Measurements from ENCODE around the gene ADSS1.

ADSS1 gene

DNA sequence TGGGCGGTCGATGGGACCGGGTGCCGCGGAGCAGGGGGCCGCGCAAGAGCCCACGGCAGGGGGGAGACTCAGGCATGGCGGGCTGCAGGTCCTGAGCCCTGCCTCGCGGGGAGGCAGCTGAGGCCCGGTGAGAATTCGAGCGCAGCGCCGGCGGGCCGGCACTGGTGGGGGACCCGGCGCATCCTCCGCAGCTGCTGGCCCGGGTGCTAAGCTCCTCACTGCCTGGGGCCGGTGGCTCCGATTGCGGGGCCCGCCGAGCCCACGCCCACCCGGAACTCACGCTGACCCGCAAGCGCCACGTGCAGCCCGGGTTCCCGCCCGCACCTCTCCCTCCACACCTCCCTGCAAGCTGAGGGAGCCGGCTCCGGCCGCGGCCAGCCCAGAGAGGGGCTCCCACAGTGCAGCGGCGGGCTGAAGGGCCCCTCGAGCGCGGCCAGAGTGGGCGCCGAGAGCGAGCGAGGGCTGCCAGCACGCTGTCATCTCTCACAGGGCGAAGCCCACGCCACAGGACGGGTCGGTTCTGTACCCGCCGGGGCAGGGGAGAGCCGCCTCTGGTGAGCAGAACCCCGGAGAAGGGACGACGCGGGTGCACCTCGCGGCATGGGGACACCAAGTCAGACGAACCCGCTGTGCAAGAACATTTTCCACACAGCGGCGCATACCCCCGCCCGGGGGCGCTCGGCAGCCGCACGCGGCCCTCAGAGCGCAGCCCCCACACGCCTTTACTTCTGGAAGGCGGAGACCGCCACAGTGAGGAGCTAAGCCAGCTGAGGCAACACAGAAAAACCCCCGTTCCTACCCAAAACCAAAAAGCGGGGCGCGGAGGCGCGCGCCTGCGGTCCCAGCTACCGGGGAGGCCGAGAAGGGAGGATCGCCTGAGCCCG, 27.8 kb downstream of the ADSS1 start:
- peak in 1 of 2 donors; percentile 13 for DNase-seq

DNA sequence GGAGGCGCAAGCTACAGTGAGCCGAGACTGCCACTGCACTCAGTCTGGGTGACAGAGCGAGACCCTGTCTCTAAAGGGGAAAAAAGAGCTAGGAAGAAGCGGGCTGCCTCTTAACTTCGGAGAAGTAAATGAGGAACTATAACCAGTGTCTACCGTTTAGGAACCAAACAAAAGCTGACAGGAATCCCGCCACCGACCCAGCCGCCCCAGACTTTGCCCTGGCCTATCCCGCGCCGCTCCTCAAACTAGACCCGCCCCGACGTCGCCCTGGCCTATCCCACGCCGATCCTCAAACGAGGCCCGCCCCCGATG, 28.4 kb downstream of the ADSS1 start:
- DNase-seq: no peak

DNA sequence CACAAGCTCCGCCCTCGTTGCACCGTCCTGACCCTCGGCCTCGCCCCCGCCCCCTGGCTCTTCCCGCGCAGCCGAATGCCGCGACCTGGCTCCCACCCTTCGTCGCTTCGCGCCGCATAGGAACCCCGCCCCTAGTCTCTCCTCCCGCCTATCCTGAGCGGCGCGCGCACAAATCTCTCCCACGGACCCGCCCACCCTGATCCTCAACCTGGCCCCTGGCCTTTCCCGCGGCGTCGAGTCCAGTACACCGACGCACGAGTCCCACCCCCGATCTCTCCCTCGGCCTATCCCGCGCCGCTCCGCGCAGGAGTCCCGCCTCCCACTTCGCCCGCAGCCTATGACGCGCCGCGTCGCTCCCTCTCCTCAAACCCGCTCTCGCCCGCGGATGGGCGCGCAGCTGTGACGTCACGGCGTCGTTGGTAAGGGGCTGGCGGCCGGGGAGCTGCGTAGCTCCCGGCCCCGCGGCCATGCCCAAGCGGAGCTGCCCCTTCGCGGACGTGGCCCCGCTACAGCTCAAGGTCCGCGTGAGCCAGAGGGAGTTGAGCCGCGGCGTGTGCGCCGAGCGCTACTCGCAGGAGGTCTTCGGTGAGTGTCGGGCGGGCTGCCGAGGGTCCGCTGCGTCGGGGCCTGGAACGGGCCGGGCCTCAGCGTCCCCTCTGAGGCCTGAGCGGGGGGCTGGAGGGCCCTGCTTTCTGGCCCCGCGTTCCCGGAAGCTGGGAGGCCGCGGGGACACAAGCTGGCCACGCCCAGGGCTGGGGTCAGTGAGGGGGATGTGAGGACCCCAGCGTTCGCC, 28.9 kb downstream of the ADSS1 start, which contains the start of gene SIVA1:
TSS of gene SIVA1 (plus strand) at position 413 of the 793 bp plus-strand sequence. CDS start at position 468, 55 bp downstream.
- peak; percentile 99 to 100 for DNase-seq

DNA sequence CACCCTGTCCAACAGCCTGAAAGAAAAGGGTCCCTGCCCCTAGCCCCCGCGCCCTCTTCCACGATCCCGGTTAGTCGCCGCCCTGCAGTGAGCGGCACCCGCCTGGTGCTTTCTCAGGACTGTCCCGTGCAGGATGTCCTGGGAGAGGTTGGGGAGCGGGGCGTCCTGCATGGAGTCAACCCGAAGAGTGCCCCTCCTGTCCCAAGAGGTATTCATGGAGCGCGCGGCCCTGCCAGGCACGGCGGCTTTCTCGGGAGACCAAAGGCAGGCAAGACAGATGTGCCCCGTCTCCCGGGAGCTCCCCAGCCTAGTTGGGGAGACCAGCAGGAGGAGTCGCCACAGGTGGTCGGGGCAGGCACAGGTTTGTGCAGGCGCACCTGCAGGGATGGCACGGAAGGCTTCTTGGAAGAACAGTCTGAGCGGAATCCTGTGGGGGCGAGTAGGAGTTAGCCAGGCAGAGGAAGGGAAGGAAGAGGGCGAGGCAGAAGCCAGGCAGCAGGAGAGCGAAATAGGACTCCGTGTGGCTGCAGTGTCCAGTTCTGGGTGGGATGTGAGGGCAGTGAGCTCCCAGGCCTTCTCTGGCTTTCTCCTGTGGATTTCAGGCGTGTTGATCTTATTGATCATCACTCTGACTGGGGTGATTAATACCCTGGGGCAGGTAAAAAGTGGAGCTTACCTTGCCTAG, 29.6 kb downstream of the ADSS1 start:
- DNase-seq: no peak

DNA sequence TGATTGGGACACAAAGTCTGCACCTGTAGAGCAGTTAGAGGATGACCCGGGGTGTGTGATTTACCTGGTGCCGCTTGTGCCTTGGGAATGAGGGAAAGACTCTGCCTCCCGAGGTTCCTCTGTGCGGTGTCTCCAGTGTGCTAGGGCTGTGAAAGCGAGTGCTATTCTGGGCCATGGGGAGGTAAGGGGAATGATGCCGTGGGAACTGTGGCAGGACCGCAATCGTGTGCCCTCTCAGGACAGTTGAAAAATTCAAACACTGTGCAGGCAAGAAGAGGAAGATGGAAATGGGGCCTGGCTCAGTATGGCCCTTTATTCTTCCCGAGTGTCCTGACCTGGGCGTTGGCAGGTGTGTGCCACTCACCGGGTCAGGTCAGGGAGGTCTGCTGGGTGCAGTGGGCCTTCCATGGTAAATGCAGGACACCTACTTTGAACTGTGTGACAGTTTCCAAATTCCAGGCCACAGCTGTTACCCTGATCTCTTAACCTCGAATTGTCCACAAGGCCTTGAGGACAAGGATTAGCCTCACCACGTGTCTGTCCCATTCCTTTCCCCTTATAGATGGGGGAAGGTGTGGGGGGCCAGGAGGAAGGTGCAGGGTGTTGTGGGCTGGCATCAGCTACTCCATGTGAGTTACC, 30.3 kb downstream of the ADSS1 start:
- DNase-seq: no peak

DNA sequence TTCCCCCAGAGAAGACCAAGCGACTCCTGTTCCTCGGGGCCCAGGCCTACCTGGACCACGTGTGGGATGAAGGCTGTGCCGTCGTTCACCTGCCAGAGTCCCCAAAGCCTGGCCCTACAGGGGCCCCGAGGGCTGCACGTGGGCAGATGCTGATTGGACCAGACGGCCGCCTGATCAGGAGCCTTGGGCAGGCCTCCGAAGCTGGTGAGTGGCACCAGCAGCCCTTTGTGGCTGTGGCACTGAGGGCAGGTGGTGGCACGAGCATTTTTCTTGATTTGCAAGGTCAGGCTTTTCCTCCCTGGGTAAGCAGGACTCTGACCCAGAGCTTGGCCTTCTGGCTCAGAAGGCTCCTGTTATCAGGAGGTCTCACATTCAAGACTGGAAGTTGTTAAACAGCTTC, 31.6 kb downstream of the ADSS1 start:
- DNase-seq: no peak

DNA sequence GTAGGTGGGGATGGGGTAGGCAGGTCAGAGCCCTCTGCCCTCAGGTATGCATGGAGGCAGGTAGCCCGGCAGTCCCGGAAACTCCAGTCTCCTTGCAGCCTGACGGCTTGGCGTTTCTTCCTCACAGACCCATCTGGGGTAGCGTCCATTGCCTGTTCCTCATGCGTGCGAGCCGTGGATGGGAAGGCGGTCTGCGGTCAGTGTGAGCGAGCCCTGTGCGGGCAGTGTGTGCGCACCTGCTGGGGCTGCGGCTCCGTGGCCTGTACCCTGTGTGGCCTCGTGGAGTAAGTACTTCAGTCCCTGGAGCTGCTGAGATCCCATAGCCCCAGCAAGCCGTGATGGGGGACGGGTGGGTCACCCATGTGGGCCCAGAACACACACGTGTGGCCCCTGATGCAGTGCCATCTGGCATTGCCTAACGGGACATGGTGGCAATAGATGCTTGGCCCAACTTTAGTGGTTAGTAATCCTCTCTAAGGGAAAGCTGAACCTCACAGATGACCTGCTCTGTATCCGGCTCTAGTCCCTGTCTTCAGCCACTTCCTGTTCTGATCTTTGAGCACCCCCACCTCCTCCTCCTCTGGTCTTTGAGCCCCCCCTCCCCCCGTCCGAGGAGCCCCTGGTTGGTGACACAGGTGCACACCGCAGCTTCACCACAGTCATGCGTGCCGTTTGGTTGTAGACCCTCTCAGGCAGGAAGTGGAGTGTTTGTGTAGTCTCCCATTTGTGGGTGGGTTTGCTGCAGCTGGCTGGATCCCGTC, 32.6 kb downstream of the ADSS1 start:
- no peak for DNase-seq

DNA sequence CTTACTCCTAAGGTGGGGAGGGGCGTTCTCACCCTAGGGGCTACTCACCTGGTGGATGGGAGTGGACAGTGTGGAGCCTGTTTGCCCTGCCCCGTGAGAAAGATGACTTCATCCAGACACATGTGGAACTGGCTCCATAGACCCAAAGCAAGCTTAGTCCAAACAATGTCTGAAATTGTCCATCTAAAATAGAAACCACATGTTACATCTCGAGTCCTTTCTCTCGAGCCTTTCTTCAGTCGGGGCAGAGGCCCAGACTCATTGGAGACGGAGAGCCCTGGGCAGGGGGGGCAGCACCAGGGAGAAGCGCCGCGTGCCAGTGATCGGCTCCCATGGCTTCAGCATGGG, 33.2 kb downstream of the ADSS1 start:
- DNase-seq: no peak

DNA sequence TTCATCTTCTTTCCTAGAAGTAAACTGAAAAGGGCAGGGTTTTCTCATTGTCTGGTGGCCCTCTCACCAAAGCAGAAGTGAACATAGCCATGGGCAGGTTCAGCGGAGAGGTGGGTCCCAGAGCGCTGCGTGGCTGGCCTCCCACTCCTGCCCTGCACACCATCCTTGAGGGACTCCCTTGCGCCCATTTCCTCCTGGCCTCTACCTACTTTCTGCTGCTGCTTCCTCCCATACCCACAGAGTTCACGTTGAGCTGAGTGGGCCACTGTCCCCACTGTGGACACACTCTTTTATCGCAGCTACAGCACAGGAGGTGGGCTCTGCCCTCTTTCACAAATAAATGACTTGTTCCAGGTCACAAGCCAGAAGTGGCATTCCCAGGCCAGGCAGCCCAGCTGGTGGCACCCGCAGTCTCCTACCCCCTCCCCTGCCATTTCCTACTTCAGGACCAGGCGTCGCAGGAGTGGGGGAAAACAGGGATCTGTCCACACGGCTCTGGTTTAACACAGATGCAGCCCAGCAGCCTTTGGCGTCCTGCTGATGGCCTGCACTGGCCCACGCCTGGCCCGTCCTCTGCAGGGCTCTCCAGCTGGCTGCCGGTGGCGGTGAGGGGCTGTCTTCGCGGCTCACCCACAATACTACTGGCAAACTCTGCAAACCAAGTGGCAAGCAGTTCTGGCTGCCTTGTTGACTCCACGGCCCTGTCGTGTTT, 33.8 kb downstream of the ADSS1 start:
- DNase-seq: no peak

DNA sequence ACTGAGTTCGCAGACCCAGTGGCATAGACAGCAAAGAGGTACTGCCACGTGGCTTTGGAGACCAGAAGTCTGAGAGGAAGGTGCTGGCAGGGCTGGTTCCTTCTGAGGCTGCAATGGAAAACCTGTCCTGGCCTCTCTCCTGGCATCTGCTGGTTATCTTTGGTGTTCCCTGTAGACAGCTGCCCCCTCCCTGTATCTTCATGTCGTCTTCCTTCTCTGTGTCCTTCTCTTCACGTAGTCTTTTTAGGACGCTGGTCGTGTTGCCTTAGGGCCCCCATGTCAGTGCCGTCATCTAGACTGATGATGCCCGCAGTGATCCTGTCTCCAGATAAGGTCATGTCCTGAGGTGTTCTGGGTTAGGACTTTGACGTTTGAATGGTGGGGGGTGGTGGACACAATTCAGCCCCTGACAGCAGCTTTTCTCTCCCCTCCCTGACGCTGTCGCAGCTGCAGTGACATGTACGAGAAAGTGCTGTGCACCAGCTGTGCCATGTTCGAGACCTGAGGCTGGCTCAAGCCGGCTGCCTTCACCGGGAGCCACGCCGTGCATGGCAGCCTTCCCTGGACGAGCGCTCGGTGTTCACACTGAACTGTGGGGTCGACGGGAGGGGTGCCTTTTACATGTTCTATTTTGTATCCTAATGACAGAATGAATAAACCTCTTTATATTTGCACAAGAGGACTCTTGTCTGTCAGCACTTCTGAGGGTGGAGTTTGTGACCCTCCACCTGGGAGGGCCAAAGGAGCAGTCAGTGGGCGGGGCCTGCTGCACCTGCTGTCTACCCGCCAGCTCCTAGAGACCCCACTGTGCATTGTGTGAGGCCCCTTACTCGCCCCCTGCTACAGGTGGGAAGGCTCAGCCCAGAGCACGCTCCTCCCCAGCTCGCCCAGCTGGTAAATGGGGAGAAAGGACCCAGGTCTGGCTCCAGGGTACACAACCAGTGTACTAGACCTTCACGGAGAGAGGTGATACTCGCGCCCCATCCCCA, 35.2 kb downstream of the ADSS1 start:
- DNase-seq: no peak

DNA sequence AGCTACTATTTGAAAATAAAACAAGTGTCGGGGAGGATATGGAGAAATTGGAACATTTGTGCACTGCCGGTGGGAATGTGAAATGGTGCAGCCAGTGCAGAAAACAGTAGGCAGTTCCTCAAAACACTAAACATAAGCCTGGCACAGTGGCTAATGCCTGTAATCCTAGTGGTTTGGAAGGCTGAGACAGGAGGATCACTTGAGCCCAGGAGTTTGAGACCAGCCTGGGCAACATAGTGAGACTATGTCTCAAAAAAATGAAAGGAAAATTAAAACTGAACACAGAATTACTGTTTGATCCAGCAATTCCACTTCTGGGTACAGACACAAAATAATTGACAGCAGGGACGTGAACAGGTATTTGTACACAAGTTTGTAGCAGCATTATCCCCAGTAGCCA, 41.5 kb downstream of the ADSS1 start:
- DNase-seq: no peak

DNA sequence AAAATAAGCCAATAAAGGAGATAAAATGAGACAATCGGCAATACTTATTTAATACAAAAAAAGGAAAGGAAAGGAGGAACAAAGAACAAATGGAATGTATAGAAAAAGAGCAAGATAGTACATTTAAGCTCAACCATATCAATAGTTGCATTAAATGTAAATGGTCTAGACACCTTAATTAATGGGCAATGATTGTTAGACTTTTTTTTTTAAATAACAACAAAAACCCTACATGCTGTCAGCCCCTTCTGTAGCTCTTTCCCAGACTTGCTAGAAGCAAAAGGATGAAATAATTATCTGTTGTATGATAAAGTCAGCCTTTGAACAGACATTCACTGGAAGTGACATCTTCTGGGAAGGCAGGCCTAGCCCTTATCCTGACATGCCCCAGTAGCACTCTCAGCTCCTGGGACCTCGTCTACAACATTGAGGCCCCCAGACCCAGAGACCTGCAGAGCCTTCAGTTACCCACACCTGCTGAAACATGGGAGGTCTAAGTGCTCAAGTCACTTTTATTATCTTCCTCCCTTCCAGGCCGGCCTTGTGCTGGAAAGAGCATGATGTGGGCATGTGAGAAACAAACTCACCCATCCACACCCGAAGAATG, 42.3 kb downstream of the ADSS1 start:
- no peak for DNase-seq

DNA sequence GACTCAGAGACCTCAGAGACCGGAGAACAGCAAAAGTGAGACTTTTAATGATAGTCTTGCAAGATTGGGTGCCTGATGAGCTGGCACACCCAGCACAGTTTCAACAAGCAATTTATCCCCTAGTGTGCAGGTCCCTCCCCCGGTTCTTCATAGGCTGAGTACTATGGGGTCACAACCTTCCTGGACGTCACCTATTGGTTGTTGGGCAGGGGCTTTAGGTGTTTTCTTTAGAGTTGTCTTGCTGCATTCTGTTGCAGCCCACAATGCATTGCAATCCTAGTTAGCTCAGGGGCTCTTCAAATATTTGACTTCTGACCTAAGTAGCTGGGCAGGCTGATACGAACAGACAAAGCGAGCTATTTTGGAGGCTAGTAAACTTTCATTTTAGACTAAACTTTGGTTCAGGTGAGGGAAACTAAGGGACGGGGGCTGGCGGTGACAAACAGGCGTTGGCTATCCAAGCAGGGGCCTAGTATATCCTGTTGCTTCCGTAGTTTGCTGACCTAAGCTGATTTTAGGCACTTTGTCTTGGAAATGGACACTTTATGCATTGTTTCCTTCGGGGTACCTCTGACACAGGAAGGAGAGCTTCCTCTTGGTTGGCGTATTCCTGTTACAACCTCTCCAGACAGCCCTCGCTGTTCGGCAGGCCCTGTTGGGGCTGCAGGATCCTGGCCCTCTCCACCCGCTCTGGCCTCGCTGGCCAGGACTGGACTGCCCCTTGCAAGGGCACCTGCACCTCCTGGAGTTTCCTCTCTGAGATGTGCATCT, 43.0 kb downstream of the ADSS1 start:
- DNase-seq: no peak

DNA sequence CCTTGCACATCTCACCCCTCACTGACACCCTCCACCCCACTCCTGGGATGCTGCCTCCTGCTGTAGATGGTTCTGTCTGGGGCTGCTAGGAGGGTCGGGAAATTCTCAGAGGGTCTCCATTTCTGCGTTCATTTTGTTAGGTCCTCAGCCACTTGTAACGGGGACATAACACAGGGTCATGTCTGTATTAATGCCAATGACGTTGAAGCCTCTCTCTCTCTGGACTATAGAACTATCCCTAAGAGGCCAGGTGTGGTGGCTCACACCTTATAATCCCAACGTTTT, 43.5 kb downstream of the ADSS1 start:
- DNase-seq: no peak

DNA sequence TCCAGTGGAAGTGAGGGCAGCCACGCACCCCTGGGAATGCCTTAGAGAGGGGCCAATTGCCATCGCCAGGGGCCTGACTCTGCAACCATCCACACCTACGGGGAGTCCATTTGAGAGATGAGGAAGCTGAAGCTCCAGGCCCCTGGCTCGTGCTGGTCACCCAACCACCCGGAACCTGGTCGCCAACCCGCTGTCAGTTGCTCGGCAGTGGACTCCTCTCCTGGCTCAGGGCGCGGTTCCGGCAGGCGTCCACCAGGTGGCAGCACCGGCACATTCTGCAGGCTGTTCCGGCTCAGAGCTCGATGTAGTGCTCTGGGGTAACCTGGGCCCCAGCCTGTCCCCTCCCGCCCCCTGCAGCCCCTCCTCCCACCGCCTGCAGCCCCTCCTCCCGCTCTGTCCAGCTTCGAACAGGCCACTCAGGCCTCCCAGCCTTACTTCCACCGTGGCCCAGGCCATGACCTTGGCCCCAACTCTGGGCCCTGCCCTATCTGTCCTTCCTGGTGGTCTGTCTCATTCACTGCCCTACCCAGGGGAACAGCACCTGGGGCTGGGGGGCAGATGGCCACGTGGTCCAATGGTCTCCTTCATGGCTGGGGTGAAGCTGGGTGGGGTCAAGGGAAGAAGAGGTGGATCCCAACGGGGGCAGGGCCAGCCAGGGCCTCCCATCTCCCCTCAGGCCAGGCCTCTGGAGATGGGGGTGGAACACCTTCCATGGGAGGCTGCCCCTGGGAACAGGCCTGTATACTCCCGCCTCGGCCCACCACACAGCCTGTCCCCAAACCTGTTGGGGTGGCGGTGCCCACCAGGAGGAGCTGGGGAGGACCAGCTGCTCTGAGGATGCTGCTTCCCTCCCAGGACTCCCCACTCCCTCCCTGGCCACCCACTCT, 44.7 kb downstream of the ADSS1 start:
- DNase-seq: peak; percentile 87 to 91

DNA sequence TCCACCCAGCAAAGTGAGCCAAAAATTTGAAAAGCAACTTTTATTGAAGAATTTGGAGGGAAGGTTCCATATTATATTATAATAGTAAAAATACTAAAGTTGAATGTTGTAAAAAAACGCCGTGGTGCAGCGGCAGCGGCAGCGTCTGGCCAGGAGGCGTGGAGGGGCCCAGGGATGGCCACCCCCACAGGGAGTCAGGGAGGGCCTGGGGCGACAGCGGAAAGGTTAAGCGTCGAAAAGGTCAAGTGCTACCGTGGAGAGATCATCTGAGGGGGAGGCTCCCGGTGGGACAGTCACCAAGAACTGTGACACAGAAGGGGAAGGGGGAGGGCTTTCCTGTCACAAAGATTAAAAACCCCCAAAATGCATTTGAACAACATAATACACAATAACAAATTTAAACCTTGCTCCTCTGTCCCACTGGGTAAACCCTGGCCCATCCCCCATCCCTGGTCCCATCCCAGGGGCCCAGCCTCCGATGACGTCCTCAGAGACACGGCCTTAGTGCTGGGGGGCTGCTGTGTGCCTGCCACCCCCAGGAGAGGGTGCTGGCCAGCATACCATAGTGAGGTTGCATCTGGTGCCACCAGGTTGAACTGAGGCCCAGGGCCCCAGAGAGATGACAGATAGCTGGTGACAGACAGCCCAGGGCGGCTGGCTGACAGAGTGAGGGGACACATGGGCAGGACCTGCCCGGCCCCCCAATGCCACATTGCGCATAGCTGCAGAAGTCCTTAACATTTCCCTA, 45.5 kb downstream of the ADSS1 start:
- no peak for DNase-seq

DNA sequence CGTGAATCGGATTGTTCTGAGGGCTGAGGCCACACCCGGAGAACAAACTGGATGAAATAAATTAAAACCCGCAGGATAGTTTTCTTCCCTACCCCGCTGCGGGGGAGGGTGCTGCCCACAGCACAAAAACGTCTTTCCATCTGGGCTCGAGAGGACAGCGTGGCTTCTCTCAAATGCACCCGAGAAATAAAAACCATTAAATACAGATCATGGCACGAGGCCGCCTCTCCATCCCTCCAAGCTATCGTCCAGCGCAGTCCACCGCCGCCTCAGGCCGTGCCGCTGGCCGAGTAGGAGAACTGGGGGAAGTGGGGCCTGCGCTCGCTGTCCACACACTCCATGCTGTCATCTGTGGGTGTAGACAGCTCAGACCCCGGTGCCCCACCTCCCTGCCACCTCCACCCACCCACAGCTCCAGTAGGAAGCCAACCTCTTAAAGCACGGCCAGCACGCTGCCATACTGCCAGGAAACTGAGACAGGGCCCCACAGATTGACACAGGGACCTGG, 46.1 kb downstream of the ADSS1 start:
- DNase-seq: no peak

All from CD4-positive, alpha-beta T cell treated with Interleukin-1 beta for 1 hour (primary cell).